ENCODE data around the gene XRRA1. TPM values are rescaled to one million over a fixed set of nuclear protein-coding genes. Genes with fewer than 3 reads are reported as not detected.
"Not testable (repeated sequence)": the region's sequence is repeated elsewhere in the genome, so short reads cannot be mapped to it uniquely, and the experiment has no call there.

XRRA1 gene
- total RNA-seq, 2 donors from 2014 or later: 7.2 to 9.0 TPM

- no peak for DNase-seq
- Mint-ChIP-seq H3K36me3 (ENCODE audit: low read depth) (peaks cover 49% of the 10 kb centered on the region), H3K4me1 (no peaks in the 10 kb centered on the region), H3K9me3 (peaks cover 80% of the 10 kb centered on the region), H3K27ac (no peak overlapping the region), H3K4me3 (no peak overlapping the region), H3K27me3 (ENCODE audit: insufficient read depth) (no peaks in the 10 kb centered on the region)
- TF ChIP-seq CTCF (conservative IDR thresholded peaks at IDR 0.05): no peak
- H3K4me3 ChIP-seq (ENCODE audit: low read length): no peak overlapping the region
- H3K9me3 ChIP-seq (ENCODE audit: control insufficient read depth, low read length): peaks cover 65% of the 10 kb centered on the region
- no peak overlapping the region for H3K27ac ChIP-seq (ENCODE audit: low read depth, low read length)
- peaks cover 15% of the 10 kb centered on the region for H3K36me3 ChIP-seq (ENCODE audit: control insufficient read depth, insufficient read depth, low read length)
- H3K27me3 ChIP-seq (ENCODE audit: control insufficient read depth, insufficient read depth, low read length, poor library complexity, severe bottlenecking): no peaks in the 10 kb centered on the region
- no peaks in the 10 kb centered on the region for H3K4me1 ChIP-seq (ENCODE audit: control insufficient read depth, insufficient read depth, low read length)
- no peak overlapping the region for H3K9ac ChIP-seq (ENCODE audit: extremely low read depth, low read length, poor library complexity, severe bottlenecking)
- 93 to 100% methylated on average over 2 to 5 of the region's 5 CpGs for WGBS, 2 experiments (ENCODE audit: insufficient coverage in 1 of 2, insufficient read length in 1 of 2)
Observed at GRCh38 chr11:74896311-74896710, 52.6 kb downstream of the XRRA1 start.

DNA sequence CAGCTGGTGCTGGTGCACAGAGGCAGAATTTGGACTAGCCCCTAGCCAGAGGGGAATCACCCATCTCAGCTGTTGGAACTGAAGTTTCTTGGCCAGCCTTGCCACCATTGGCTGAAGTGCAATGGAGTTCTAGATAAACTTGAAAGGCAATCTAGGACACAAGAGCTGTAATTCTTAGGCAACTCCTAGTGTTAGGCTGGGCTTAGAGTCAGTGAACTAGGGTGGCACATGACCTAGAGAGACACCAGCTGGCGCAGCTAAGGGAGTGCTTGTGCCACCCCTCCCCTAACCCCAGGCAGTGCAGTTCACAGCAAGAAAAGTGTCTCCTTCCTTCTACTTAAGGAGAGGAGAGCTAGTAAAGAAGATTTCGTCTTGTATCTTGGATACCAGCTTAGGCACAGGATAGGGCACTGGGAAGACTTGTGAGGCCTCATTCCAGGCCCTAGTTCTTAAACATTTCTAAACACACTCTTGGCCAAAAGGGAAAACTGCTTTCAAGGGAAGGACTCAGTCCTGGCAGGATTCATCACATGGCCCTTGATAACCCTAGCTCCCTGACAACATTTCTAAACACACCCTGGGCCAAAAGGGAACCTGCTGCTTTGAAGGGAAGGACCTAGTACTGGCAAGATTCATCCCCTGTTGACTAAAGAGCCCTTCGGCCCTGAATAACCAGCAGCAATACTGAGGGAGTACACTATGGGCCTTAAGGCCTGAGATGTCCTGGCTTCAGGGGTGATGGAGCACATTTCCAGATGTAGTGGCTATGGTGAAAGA is 53.4 kb downstream of the XRRA1 start:
- H3K36me3 Mint-ChIP-seq (ENCODE audit: low read depth): peaks cover 44% of the 10 kb centered on the region
- peaks cover 80% of the 10 kb centered on the region for H3K9me3 Mint-ChIP-seq
- Histone ChIP-seq H3K9me3 (ENCODE audit: control insufficient read depth, low read length) (peaks cover 57% of the 10 kb centered on the region), H3K27me3 (ENCODE audit: control insufficient read depth, insufficient read depth, low read length, poor library complexity, severe bottlenecking) (no peaks in the 10 kb centered on the region), H3K4me1 (ENCODE audit: control insufficient read depth, insufficient read depth, low read length) (no peaks in the 10 kb centered on the region), H3K27ac (ENCODE audit: low read depth, low read length) (no peak overlapping the region), H3K36me3 (ENCODE audit: control insufficient read depth, insufficient read depth, low read length) (peaks cover 12% of the 10 kb centered on the region), H3K4me3 (ENCODE audit: low read length) (no peak overlapping the region), H3K9ac (ENCODE audit: extremely low read depth, low read length, poor library complexity, severe bottlenecking) (no peak overlapping the region)
- H3K4me1 Mint-ChIP-seq: no peaks in the 10 kb centered on the region
- no peak overlapping the region for H3K27ac Mint-ChIP-seq
- no peak for DNase-seq
- no peak overlapping the region for H3K4me3 Mint-ChIP-seq
- 84 to 90% methylated on average over 2 to 3 of the region's 3 CpGs for WGBS, 2 experiments (ENCODE audit: insufficient coverage in 1 of 2, insufficient read length in 1 of 2)
- H3K27me3 Mint-ChIP-seq (ENCODE audit: insufficient read depth): no peaks in the 10 kb centered on the region
- no peak for TF ChIP-seq CTCF (conservative IDR thresholded peaks at IDR 0.05)

DNA sequence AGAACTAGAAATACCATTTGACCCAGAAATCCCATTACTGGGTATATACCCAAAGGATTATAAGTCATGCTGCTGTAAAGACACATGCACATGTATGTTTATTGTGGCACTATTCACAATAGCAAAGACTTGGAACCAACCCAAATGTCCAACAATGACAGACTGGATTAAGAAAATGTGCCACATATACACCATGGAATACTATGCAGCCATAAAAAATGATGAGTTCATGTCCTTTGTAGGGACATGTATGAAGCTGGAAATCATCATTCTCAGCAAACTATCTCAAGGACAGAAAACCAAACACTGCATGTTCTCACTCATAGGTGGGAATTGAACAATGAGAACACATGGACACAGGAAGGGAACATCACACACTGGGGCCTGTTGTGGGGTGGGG is 55.9 kb downstream of the XRRA1 start:
- Mint-ChIP-seq H3K36me3 (ENCODE audit: low read depth) (peaks cover 50% of the 10 kb centered on the region), H3K9me3 (peaks cover 87% of the 10 kb centered on the region)
- not testable (repeated sequence) for H3K27ac ChIP-seq (ENCODE audit: low read depth, low read length); H3K4me3 ChIP-seq (ENCODE audit: low read length); H3K4me1 Mint-ChIP-seq; H3K4me1 ChIP-seq (ENCODE audit: control insufficient read depth, insufficient read depth, low read length); H3K4me3 Mint-ChIP-seq; H3K9ac ChIP-seq (ENCODE audit: extremely low read depth, low read length, poor library complexity, severe bottlenecking); H3K27ac Mint-ChIP-seq; H3K27me3 Mint-ChIP-seq (ENCODE audit: insufficient read depth); H3K27me3 ChIP-seq (ENCODE audit: control insufficient read depth, insufficient read depth, low read length, poor library complexity, severe bottlenecking); DNase-seq
- Histone ChIP-seq H3K36me3 (ENCODE audit: control insufficient read depth, insufficient read depth, low read length) (peaks cover 12% of the 10 kb centered on the region), H3K9me3 (ENCODE audit: control insufficient read depth, low read length) (peaks cover 44% of the 10 kb centered on the region)
